Liver (tissue), 10 donors: ENCODE measurements around the gene WDR74. TPM values are rescaled to one million over a fixed set of nuclear protein-coding genes. Genes with fewer than 3 reads are reported as not detected.

Experiments
- DNase-seq: peaks from one replicate; pipeline ENCODE4 v3.0.0-alpha.2; 2017; ENCODE audit warnings: low spot score
- H3K27ac ChIP-seq, 2 donors: one replicate each; pipeline ENCODE4 v1.7.0; 2013; ENCODE audit warnings: inconsistent platforms in 2 of 2, low read length in 2 of 2, control low read depth in 1 of 2, low read depth in 1 of 2, mild to moderate bottlenecking in 1 of 2
- H3K27me3 ChIP-seq, 4 donors: one replicate each; pipeline versions ENCODE4 v1.6.1 to v1.7.0; 2013; ENCODE audit warnings: low read length in 3 of 4, inconsistent platforms in 1 of 4, mild to moderate bottlenecking in 1 of 4, moderate library complexity in 1 of 4; ENCODE audit not compliant: control insufficient read depth in 4 of 4, insufficient read depth in 4 of 4
- H3K36me3 ChIP-seq, 4 donors: one replicate each; pipeline versions ENCODE4 v1.6.1 to v1.7.0; 2013; ENCODE audit warnings: low read length in 3 of 4, mild to moderate bottlenecking in 3 of 4, low read depth in 1 of 4, moderate library complexity in 1 of 4; ENCODE audit not compliant: control insufficient read depth in 4 of 4, insufficient read depth in 3 of 4
- H3K4me1 ChIP-seq, 4 donors: one replicate each; pipeline versions ENCODE4 v1.6.1 to v1.7.0; 2013; ENCODE audit warnings: low read length in 3 of 4, mild to moderate bottlenecking in 3 of 4, moderate library complexity in 1 of 4; ENCODE audit not compliant: control insufficient read depth in 4 of 4, insufficient read depth in 4 of 4
- H3K4me3 ChIP-seq, 3 donors: one replicate each; pipeline versions ENCODE4 v1.6.1 to v1.7.0; 2013; ENCODE audit warnings: low read length in 3 of 3, control low read depth in 1 of 3, low read depth in 1 of 3, mild to moderate bottlenecking in 1 of 3
- H3K9ac ChIP-seq, 2 donors: one replicate each; pipeline ENCODE4 v1.7.0; 2013; ENCODE audit warnings: low read length in 2 of 2, mild to moderate bottlenecking in 2 of 2, moderate library complexity in 2 of 2, control low read depth in 1 of 2, low read depth in 1 of 2
- H3K9me3 ChIP-seq, 4 donors: one replicate each; pipeline versions ENCODE4 v1.6.1 to v1.7.0; 2013; ENCODE audit warnings: low read length in 3 of 4; ENCODE audit not compliant: control insufficient read depth in 4 of 4
- CTCF ChIP-seq: fragments of 150-350 bp; IDR thresholded peaks from 2 replicates; pipeline ENCODE4 v1.5.1; 2017; ENCODE audit warnings: improper control_type of control experiment, low read depth, low read length; ENCODE audit not compliant: missing input control
- FOXA1 ChIP-seq: IDR thresholded peaks from 2 replicates; pipeline ENCODE4 v1.6.1; 2016; ENCODE audit warnings: antibody characterized with exemption
- GABPA ChIP-seq, 2 donors: IDR thresholded peaks in 1 of 2; conservative IDR thresholded peaks in 1 of 2; 2 replicates each; pipeline ENCODE4 v1.6.1; 2016; ENCODE audit warnings: antibody characterized with exemption in 2 of 2, mild to moderate bottlenecking in 1 of 2, moderate library complexity in 1 of 2
- HNF4A ChIP-seq, 2 donors: conservative IDR thresholded peaks; 2 replicates each; pipeline ENCODE4 v1.6.1; 2016; ENCODE audit warnings: antibody characterized with exemption in 2 of 2, mild to moderate bottlenecking in 2 of 2
- HNF4G ChIP-seq: IDR thresholded peaks from 2 replicates; pipeline ENCODE4 v1.6.1; 2016; ENCODE audit warnings: antibody characterized with exemption
- NR2F2 ChIP-seq: IDR thresholded peaks from 2 replicates; pipeline ENCODE4 v1.6.1; 2016; ENCODE audit warnings: antibody characterized with exemption
- RAD21 ChIP-seq, 2 donors: IDR thresholded peaks; 2 replicates each; pipeline ENCODE4 v1.6.1; 2016; ENCODE audit warnings: antibody characterized with exemption in 2 of 2, mild to moderate bottlenecking in 2 of 2
- REST ChIP-seq: IDR thresholded peaks from 2 replicates; pipeline ENCODE4 v1.6.1; 2016; ENCODE audit warnings: antibody characterized with exemption, mild to moderate bottlenecking
- RXRA ChIP-seq, 2 donors: IDR thresholded peaks; 2 replicates each; pipeline ENCODE4 v1.6.1; 2017 to 2018; ENCODE audit warnings: antibody characterized with exemption in 2 of 2, mild to moderate bottlenecking in 1 of 2
- YY1 ChIP-seq: IDR thresholded peaks from 2 replicates; pipeline ENCODE4 v1.6.1; 2016; ENCODE audit warnings: antibody characterized with exemption, mild to moderate bottlenecking
- WGBS: extraction: QIAGEN DNeasy Blood & Tissue Kit; methylation state at CpG from one replicate; pipeline ENCODE4 v1.1.7; 2013; 5-methylcytosine and 5-hydroxymethylcytosine counted together
- polyA plus RNA-seq, 2 donors: library from polyadenylated mRNA; stranded (reverse) in 1 of 2; unstranded in 1 of 2; fragments of 200-250 nt in 1 of 2; fragments of >200 nt in 1 of 2; fragmentation: Nextera tagmentation in 1 of 2; extraction: Ambion mirVana in 1 of 2; gene quantifications; one replicate each; pipeline versions ENCODE4 v1.2.1 to v1.2.3, GENCODE V29; 2013 to 2015
- small RNA-seq: library from RNA; depleted of rRNA; stranded (forward); fragments of <200 nt; gene quantifications from one replicate; pipeline ENCODE3, GENCODE V24; 2014
- total RNA-seq, 2 donors: library from RNA; depleted of rRNA; stranded (reverse); fragments of >200 nt; gene quantifications; one replicate each; pipeline ENCODE4 v1.2.3, GENCODE V29; 2014
- donor health status: healthy.
- donor health status: healthy.
- donor health status: healthy.
- donor health status: healthy.
- donor health status: healthy.

The WDR74 gene
- total and polyA plus RNA-seq, 4 donors: 17.1 to 22.5 (median 20.5) TPM

GRCh38 chr11:62786318-62787004 lies 52.9 kb downstream of the WDR74 start:
- Histone ChIP-seq H3K36me3 (peaks cover 0 to 20% (median 6%) of the 10 kb centered on the region in 4 donors), H3K9me3 (no peaks in the 10 kb centered on the region), H3K4me1 (peaks cover 2 to 44% (median 35%) of the 10 kb centered on the region in 4 donors), H3K27ac (peak overlapping the region; percentile 80 to 91), H3K9ac (peak overlapping the region; percentile 4 to 69), H3K4me3 (peak overlapping the region; percentile 85 to 92 (median 89)), H3K27me3 (no peaks in the 10 kb centered on the region)
- 1% methylated on average over 51 of the region's 51 CpGs for WGBS
- TF ChIP-seq GABPA (IDR thresholded peaks at IDR 0.05 in 1 of 2, conservative IDR thresholded peaks at IDR 0.05 in 1 of 2) (no peak), RXRA (IDR thresholded peaks at IDR 0.05) (peak in 1 of 2 donors; percentile 57), REST (no peak), CTCF (peak; percentile 94), FOXA1 (no peak), NR2F2 (no peak), RAD21 (IDR thresholded peaks at IDR 0.05) (peak; percentile 72 to 80), HNF4A (conservative IDR thresholded peaks at IDR 0.05) (no peak), YY1 (no peak), HNF4G (no peak)
- peak; percentile 93 for DNase-seq

Small RNA genes within 50 kb of the gene (small RNA-seq; reads per million reads assigned to genes)
- gene MIR6514 (0.31 reads per million, percentile 30 among the genes with 10 or more reads in this experiment), gene RF00099 (not detected), gene RNU6-118P (not detected), gene SNORD22 (not detected), gene SNORD26 (not detected), gene SNORD27 (not detected), gene SNORD28 (not detected), gene SNORD30 (855 reads per million, percentile 99 among the genes with 10 or more reads in this experiment)

Other genes with a start within 250 kb of the WDR74 start
- gene TUT1, start 248.1 kb downstream of the WDR74 start, total RNA-seq: 10 to 100 TPM in 1 of 2 donors, 1 to 10 TPM in 1; 5.6 to 12.1 TPM
- gene TUT1, start 248.1 kb downstream of the WDR74 start, polyA plus RNA-seq: 10 to 100 TPM; 15.2 to 15.8 TPM
- gene MTA2, start 237.7 kb downstream of the WDR74 start, total RNA-seq: 10 to 100 TPM; 43.1 to 55.3 TPM
- gene MTA2, start 237.7 kb downstream of the WDR74 start, polyA plus RNA-seq: 10 to 100 TPM in 1 of 2 donors, 1 to 10 TPM in 1; 4.4 to 21.4 TPM
- 10 to 100 TPM in 1 of 2 donors, 1 to 10 TPM in 1; 6.0 to 17.2 TPM for gene EML3, start 226.8 kb downstream of the WDR74 start, total RNA-seq
- 10 to 100 TPM in 1 of 2 donors, 1 to 10 TPM in 1; 9.9 to 19.3 TPM for gene EML3, start 226.8 kb downstream of the WDR74 start, polyA plus RNA-seq
- gene ROM1, start 226.3 kb downstream of the WDR74 start, total RNA-seq: 1 to 10 TPM in 1 of 2 donors, under 1 TPM in 1; 0.84 to 1.3 TPM
- gene ROM1, start 226.3 kb downstream of the WDR74 start, polyA plus RNA-seq: 1 to 10 TPM in 1 of 2 donors, under 1 TPM in 1; 0.86 to 3.9 TPM
- gene B3GAT3, start 217.6 kb downstream of the WDR74 start, total RNA-seq: 10 to 100 TPM; 13.1 TPM
- gene B3GAT3, start 217.6 kb downstream of the WDR74 start, polyA plus RNA-seq: 10 to 100 TPM; 22.5 to 29.2 TPM
- 100 to 1,000 TPM; 130 to 209 TPM for gene GANAB, start 193.0 kb downstream of the WDR74 start, total RNA-seq
- 100 to 1,000 TPM in 1 of 2 donors, 10 to 100 TPM in 1; 45.2 to 166 TPM for gene GANAB, start 193.0 kb downstream of the WDR74 start, polyA plus RNA-seq
- 10 to 100 TPM; 12.7 to 17.5 TPM for gene INTS5, start 186.3 kb downstream of the WDR74 start, total RNA-seq
- gene INTS5, start 186.3 kb downstream of the WDR74 start, polyA plus RNA-seq: 10 to 100 TPM in 1 of 2 donors, 1 to 10 TPM in 1; 6.5 to 14.6 TPM
- 10 to 100 TPM; 16.5 to 17.7 TPM for gene C11orf98, start 174.4 kb downstream of the WDR74 start, total RNA-seq
- gene C11orf98, start 174.4 kb downstream of the WDR74 start, polyA plus RNA-seq: 10 to 100 TPM; 43.8 to 49.9 TPM
- gene CSKMT, start 174.3 kb downstream of the WDR74 start, total RNA-seq: 1 to 10 TPM; 1.8 to 2.5 TPM
- gene CSKMT, start 174.3 kb downstream of the WDR74 start, polyA plus RNA-seq: 1 to 10 TPM; 2.1 to 2.4 TPM
- gene UQCC3, start 167.9 kb downstream of the WDR74 start, total RNA-seq: 1 to 10 TPM; 2.9 to 6.3 TPM
- 10 to 100 TPM in 1 of 2 donors, 1 to 10 TPM in 1; 7.0 to 12.2 TPM for gene UQCC3, start 167.9 kb downstream of the WDR74 start, polyA plus RNA-seq
- gene LBHD1, start 167.3 kb downstream of the WDR74 start, total RNA-seq: 1 to 10 TPM; 3.5 to 4.4 TPM
- gene LBHD1, start 167.3 kb downstream of the WDR74 start, polyA plus RNA-seq: 1 to 10 TPM; 1.6 to 3.4 TPM
- 10 to 100 TPM; 31.4 to 45.5 TPM for gene UBXN1, start 160.5 kb downstream of the WDR74 start, total RNA-seq
- gene UBXN1, start 160.5 kb downstream of the WDR74 start, polyA plus RNA-seq: 10 to 100 TPM; 36.8 to 45.7 TPM
- under 1 TPM in 1 of 2 donors, not detected in 1; 0.08 TPM for gene LRRN4CL, start 150.1 kb downstream of the WDR74 start, total RNA-seq
- under 1 TPM in 1 of 2 donors, not detected in 1; 0.06 TPM for gene LRRN4CL, start 150.1 kb downstream of the WDR74 start, polyA plus RNA-seq
- gene BSCL2, start 132.2 kb downstream of the WDR74 start, total RNA-seq: 10 to 100 TPM; 15.1 to 23.0 TPM
- 10 to 100 TPM; 34.5 to 40.0 TPM for gene BSCL2, start 132.2 kb downstream of the WDR74 start, polyA plus RNA-seq
- gene GNG3, start 131.9 kb downstream of the WDR74 start, total RNA-seq: under 1 TPM in 1 of 2 donors, not detected in 1; 0.19 TPM
- gene GNG3, start 131.9 kb downstream of the WDR74 start, polyA plus RNA-seq: not detected
- gene HNRNPUL2, start 112.1 kb downstream of the WDR74 start, total RNA-seq: 10 to 100 TPM; 14.0 to 17.0 TPM
- 10 to 100 TPM in 1 of 2 donors, 1 to 10 TPM in 1; 1.3 to 12.0 TPM for gene HNRNPUL2, start 112.1 kb downstream of the WDR74 start, polyA plus RNA-seq
- 10 to 100 TPM; 12.0 to 16.1 TPM for gene TTC9C, start 111.1 kb downstream of the WDR74 start, total RNA-seq
- gene TTC9C, start 111.1 kb downstream of the WDR74 start, polyA plus RNA-seq: 10 to 100 TPM in 1 of 2 donors, 1 to 10 TPM in 1; 10.0 to 14.0 TPM
- 1 to 10 TPM; 5.9 to 6.4 TPM for gene ZBTB3, start 85.4 kb downstream of the WDR74 start, total RNA-seq
- 1 to 10 TPM; 1.5 to 2.6 TPM for gene ZBTB3, start 85.4 kb downstream of the WDR74 start, polyA plus RNA-seq
- 10 to 100 TPM; 21.9 to 29.0 TPM for gene POLR2G, start 78.0 kb downstream of the WDR74 start, total RNA-seq
- 10 to 100 TPM; 42.4 to 46.9 TPM for gene POLR2G, start 78.0 kb downstream of the WDR74 start, polyA plus RNA-seq
- 10 to 100 TPM in 1 of 2 donors, 1 to 10 TPM in 1; 8.5 to 25.2 TPM for gene TAF6L, start 68.2 kb downstream of the WDR74 start, total RNA-seq
- gene TAF6L, start 68.2 kb downstream of the WDR74 start, polyA plus RNA-seq: 10 to 100 TPM in 1 of 2 donors, 1 to 10 TPM in 1; 5.8 to 12.8 TPM
- gene TMEM179B, start 52.2 kb downstream of the WDR74 start, total RNA-seq: 10 to 100 TPM; 21.1 to 28.4 TPM
- gene TMEM179B, start 52.2 kb downstream of the WDR74 start, polyA plus RNA-seq: 10 to 100 TPM; 37.0 to 81.4 TPM
- 10 to 100 TPM in 1 of 2 donors, 1 to 10 TPM in 1; 9.2 to 11.8 TPM for gene TMEM223, start 47.6 kb downstream of the WDR74 start, total RNA-seq
- 10 to 100 TPM; 14.2 to 23.8 TPM for gene TMEM223, start 47.6 kb downstream of the WDR74 start, polyA plus RNA-seq
- 10 to 100 TPM; 17.3 to 38.3 TPM for gene NXF1, start 34.1 kb downstream of the WDR74 start, total RNA-seq
- 10 to 100 TPM; 30.3 to 35.1 TPM for gene NXF1, start 34.1 kb downstream of the WDR74 start, polyA plus RNA-seq
- 10 to 100 TPM; 22.4 to 34.1 TPM for gene STX5, start 7.5 kb downstream of the WDR74 start, total RNA-seq
- gene STX5, start 7.5 kb downstream of the WDR74 start, polyA plus RNA-seq: 10 to 100 TPM; 13.6 to 29.8 TPM
- not detected for gene TEX54, start 6.7 kb downstream of the WDR74 start, total RNA-seq
- 1 to 10 TPM in 1 of 2 donors, not detected in 1; 1.6 TPM for gene TEX54, start 6.7 kb downstream of the WDR74 start, polyA plus RNA-seq
- gene SLC3A2, start 41.3 kb upstream of the WDR74 start, total RNA-seq: 10 to 100 TPM; 48.1 to 59.5 TPM
- gene SLC3A2, start 41.3 kb upstream of the WDR74 start, polyA plus RNA-seq: 10 to 100 TPM; 34.3 to 53.9 TPM
- gene CHRM1, start 81.8 kb upstream of the WDR74 start, total RNA-seq: not detected
- not detected for gene CHRM1, start 81.8 kb upstream of the WDR74 start, polyA plus RNA-seq
- gene SLC22A6, start 145.4 kb upstream of the WDR74 start, total RNA-seq: not detected
- not detected for gene SLC22A6, start 145.4 kb upstream of the WDR74 start, polyA plus RNA-seq
- not detected for gene SLC22A8, start 176.3 kb upstream of the WDR74 start, total RNA-seq
- not detected for gene SLC22A8, start 176.3 kb upstream of the WDR74 start, polyA plus RNA-seq